ENCODE results near the gene HOXA11.

- TF ChIP-seq, protein P1, sequence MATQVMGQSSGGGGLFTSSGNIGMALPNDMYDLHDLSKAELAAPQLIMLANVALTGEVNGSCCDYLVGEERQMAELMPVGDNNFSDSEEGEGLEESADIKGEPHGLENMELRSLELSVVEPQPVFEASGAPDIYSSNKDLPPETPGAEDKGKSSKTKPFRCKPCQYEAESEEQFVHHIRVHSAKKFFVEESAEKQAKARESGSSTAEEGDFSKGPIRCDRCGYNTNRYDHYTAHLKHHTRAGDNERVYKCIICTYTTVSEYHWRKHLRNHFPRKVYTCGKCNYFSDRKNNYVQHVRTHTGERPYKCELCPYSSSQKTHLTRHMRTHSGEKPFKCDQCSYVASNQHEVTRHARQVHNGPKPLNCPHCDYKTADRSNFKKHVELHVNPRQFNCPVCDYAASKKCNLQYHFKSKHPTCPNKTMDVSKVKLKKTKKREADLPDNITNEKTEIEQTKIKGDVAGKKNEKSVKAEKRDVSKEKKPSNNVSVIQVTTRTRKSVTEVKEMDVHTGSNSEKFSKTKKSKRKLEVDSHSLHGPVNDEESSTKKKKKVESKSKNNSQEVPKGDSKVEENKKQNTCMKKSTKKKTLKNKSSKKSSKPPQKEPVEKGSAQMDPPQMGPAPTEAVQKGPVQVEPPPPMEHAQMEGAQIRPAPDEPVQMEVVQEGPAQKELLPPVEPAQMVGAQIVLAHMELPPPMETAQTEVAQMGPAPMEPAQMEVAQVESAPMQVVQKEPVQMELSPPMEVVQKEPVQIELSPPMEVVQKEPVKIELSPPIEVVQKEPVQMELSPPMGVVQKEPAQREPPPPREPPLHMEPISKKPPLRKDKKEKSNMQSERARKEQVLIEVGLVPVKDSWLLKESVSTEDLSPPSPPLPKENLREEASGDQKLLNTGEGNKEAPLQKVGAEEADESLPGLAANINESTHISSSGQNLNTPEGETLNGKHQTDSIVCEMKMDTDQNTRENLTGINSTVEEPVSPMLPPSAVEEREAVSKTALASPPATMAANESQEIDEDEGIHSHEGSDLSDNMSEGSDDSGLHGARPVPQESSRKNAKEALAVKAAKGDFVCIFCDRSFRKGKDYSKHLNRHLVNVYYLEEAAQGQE (IDR thresholded peaks at IDR 0.05; ENCODE audit: insufficient read depth in 1 of 2, low read depth in 2 of 2, low read length in 2 of 2), result no peak
- TF ChIP-seq TAF1 (IDR thresholded peaks at IDR 0.05; ENCODE audit: borderline replicate concordance, insufficient read depth, low read length) (no peak), FOXP2 (optimal IDR thresholded peaks at IDR 0.05; ENCODE audit: borderline replicate concordance, extremely low read depth, extremely low read length, insufficient read depth) (no peak)
Measured at GRCh38 chr7:27205325-27206280, 20.6 kb upstream of the HOXA11 start.

Measured in PFSK-1 (cell line).